ENCODE measurements around the gene NOCT.
"Not testable (repeated sequence)": the region's sequence is repeated elsewhere in the genome, so short reads cannot be mapped to it uniquely, and the experiment has no call there.

NOCT gene

GRCh38 chr4:139015269-139015947 lies at the start of gene NOCT:
Gene NOCT (plus strand): TSS chr4:139015781. CDS start chr4:139015982, 201 bp downstream.
- peak; percentile 89 for DNase-seq (ENCODE audit: low spot score)

- DNase-seq (ENCODE audit: low spot score): no peak
These were observed 48.3 kb upstream of the NOCT start for GRCh38 chr4:138967313-138967712.

- DNase-seq (ENCODE audit: low spot score): no peak
These were observed 42.4 kb upstream of the NOCT start for GRCh38 chr4:138972956-138973801.

- no peak for DNase-seq (ENCODE audit: low spot score)
These were observed 40.4 kb upstream of the NOCT start for GRCh38 chr4:138975225-138975624.

- no peak for DNase-seq (ENCODE audit: low spot score)
These were observed 39.1 kb upstream of the NOCT start for GRCh38 chr4:138976526-138976925.

GRCh38 chr4:138977524-138977923 lies 38.1 kb upstream of the NOCT start:
- no peak for DNase-seq (ENCODE audit: low spot score)

- DNase-seq (ENCODE audit: low spot score): no peak
These were observed 37.5 kb upstream of the NOCT start for GRCh38 chr4:138978028-138978585.

- no peak for DNase-seq (ENCODE audit: low spot score)
These were observed 37.0 kb upstream of the NOCT start for GRCh38 chr4:138978600-138978999.

- no peak for DNase-seq (ENCODE audit: low spot score)
These were observed 35.8 kb upstream of the NOCT start for GRCh38 chr4:138979742-138980141.

- peak; percentile 22 for DNase-seq (ENCODE audit: low spot score)
These were observed 33.6 kb upstream of the NOCT start for GRCh38 chr4:138981930-138982390.

- no peak for DNase-seq (ENCODE audit: low spot score)
These were observed 32.8 kb upstream of the NOCT start for GRCh38 chr4:138982754-138983153.

- no peak for DNase-seq (ENCODE audit: low spot score)
These were observed 31.9 kb upstream of the NOCT start for GRCh38 chr4:138983690-138984089.

GRCh38 chr4:138984647-138985046 lies 30.9 kb upstream of the NOCT start:
- DNase-seq (ENCODE audit: low spot score): no peak

GRCh38 chr4:138992676-138993075 lies 22.9 kb upstream of the NOCT start:
- DNase-seq (ENCODE audit: low spot score): no peak

GRCh38 chr4:138996090-138996489 lies 19.5 kb upstream of the NOCT start:
- DNase-seq (ENCODE audit: low spot score): no peak

GRCh38 chr4:138999666-139000065 lies 15.9 kb upstream of the NOCT start:
- DNase-seq (ENCODE audit: low spot score): no peak

GRCh38 chr4:139000134-139000533 lies 15.4 kb upstream of the NOCT start:
- DNase-seq (ENCODE audit: low spot score): not testable (repeated sequence)

GRCh38 chr4:139001430-139001829 lies 14.2 kb upstream of the NOCT start:
- DNase-seq (ENCODE audit: low spot score): not testable (repeated sequence)

GRCh38 chr4:139003668-139004067 lies 11.9 kb upstream of the NOCT start:
- DNase-seq (ENCODE audit: low spot score): not testable (repeated sequence)

GRCh38 chr4:139005774-139006173 lies 9.8 kb upstream of the NOCT start:
- DNase-seq (ENCODE audit: low spot score): no peak

GRCh38 chr4:139007640-139008039 lies 7.9 kb upstream of the NOCT start:
- DNase-seq (ENCODE audit: low spot score): no peak

- not testable (repeated sequence) for DNase-seq (ENCODE audit: low spot score)
These were observed 7.3 kb upstream of the NOCT start for GRCh38 chr4:139008278-139008677.

- DNase-seq (ENCODE audit: low spot score): no peak
These were observed 5.9 kb upstream of the NOCT start for GRCh38 chr4:139009702-139010101.

Data from cerebellar cortex (tissue), 1 donor.